SIG-M5 treated with dmso at 0.1 percent for 504 hours (cell line): ENCODE measurements around the gene MICAL2.

ENCODE experiments used
- DNase-seq: peaks from one replicate; lab custom pipeline; 2025; ENCODE audit not compliant: unreplicated experiment; lab: John Stamatoyannopoulos, UW

MICAL2 gene

DNA sequence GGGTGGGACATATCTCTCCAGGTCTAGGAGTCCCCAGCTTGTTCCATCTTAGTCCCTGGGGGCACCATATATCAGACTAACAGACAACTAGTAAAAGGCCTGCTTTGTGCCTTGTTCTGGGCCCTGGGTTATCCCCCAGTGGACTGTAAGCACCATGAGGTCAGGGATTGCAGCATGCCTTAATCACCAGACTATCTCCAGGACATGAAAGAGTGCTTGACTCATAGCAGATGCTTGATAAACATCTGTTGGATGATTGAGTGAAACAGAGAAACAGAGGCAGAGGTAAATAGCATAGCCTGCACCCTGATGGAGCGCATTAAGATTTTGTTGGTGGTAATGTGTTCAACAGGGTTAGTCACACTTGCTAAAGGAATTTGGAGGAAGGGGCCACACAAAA is 94.1 kb downstream of the MICAL2 start:
- no peak for DNase-seq

DNA sequence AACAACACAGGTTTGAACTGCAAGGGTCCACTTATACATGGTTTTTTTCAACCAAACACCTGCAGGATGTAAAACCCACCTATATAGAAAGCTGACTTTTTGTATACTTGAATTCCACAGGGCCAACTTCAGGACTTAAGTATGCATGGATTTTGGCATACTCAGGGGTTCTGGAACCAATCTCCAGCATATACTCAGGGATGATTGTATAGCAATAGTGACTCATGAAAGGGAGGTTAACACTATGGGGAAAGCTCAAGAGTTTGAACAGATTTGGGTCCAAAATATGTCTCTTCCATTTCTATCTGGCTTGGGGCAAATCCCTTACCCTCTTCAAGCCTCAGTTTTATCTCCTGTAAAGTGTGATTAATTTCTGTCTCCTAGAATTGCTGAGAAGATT is 94.9 kb downstream of the MICAL2 start:
- no peak for DNase-seq

DNA sequence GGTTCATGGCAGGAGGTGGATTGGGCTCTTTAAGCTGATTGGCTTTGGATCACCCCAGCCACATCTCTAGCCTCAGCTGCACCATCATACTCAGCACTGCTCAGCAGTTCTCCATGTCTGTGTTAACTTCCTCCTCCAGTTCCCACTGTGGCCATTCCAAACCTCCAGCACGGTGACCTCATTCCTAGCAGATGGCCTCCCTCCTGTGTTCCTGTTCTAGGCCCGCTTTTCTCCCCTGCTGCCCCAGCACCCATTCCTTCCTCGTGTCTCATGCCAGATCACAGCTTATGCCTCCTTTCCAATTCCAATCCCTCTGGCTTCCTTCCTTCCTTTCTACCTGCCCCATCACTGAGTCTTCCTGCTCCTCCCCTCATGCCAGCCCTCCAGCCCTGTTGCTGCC is 96.1 kb downstream of the MICAL2 start:
- DNase-seq = no peak

DNA sequence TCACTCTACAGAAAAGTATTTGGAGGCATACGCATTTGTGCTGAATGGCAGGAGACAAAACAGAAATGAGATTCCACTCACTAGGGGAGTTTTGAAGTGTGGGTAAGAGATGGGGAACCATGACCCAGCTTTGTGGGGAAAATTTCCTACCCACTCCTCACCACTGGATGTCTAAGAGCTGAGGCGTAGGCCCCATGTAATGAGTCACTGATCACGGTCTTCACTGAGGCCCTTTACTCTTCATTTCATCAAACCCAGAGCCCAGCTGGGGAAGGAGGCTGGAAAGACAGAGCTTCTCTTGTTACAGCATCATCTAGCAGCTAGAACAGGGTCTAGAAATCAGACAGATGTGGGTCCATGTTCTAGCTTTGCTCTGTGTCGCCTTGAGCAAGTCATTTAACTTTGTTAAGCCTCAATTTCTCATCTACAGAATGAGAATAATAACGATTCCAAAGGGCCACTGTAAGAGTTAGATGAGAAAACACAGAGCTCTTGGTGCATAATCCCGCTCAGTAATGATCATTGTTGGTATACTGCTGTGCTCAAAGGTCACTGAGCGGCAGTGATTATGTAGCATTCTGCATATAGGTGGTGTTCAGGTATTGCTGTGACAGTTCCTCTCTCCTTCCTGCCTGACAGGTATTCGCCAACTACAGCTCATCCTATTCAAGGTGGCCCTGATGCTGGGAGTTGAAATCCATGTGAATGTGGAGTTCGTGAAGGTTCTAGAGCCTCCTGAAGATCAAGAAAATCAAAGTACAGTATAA is 97.2 kb downstream of the MICAL2 start:
- DNase-seq = no peak

DNA sequence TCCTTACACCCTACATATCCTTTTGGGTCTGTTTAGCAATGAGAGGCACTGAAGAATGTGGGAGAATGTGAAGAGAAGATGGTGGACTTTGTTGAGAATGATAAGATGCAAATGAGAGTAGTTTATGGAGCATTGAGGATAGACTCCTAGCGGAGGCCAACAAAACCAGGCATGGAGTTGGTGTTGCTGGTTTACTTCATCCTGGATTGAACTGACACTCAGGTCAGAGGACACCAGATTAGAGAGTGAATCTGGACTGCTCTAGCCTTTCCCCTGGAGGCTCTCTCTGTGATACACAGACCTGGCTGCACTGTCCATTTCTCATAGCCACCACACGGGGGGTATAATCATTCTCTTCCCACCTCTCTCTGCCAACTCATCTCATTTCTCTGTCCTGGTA is 98.7 kb downstream of the MICAL2 start:
- DNase-seq = no peak

DNA sequence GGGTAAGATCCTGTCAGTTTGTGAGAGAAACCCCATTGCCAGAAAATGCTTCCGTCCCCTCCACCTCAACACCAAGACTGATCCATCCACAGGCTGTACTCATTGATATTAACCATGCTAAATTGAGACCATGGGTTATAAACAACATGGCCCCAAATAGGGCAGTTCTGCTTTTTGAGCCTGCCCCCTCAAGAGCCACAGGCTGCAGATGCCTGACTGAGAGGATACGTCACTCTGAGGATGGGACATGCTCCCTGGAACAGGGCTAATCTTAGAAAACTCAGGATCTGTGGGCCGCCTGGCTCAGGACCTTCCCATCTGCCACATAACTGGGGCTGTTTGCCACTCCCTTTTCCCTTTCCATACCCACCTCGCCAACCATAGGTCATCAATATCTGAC is 99.8 kb downstream of the MICAL2 start:
- no peak for DNase-seq

DNA sequence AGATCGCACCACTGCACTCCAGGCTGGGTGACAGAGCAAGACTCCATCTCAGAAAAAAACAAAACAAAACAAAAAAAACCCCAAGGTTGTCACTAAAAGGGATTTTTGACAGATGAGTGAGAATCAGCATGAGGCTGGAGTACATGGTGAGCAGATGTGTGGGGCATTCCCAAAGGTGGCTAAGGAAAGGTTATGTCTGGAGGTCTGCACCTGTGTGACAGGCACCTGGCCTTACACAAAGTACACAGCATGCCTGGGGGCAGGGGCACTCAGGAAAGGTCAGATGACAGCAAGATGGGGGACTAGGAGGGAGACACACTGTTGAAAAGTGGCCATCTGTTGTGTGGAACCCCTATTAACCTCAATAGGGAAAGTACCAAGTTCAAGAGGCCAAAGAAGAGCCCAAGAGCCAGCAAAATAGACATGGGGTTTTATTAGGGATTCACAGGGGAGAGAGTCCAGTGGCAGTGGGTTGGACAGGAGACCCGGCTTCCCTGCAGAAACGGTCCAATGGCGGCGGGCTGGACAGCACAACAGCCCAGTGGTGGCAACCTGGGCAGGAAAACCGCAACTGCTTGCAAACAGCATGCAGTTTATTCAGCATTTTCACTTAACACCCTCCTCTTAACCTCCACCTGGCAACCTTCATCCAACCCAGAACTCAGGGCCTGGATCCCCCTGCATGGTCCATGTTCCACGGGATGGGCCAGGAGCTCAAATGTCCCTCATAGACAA is 101.1 kb downstream of the MICAL2 start:
- DNase-seq = no peak

DNA sequence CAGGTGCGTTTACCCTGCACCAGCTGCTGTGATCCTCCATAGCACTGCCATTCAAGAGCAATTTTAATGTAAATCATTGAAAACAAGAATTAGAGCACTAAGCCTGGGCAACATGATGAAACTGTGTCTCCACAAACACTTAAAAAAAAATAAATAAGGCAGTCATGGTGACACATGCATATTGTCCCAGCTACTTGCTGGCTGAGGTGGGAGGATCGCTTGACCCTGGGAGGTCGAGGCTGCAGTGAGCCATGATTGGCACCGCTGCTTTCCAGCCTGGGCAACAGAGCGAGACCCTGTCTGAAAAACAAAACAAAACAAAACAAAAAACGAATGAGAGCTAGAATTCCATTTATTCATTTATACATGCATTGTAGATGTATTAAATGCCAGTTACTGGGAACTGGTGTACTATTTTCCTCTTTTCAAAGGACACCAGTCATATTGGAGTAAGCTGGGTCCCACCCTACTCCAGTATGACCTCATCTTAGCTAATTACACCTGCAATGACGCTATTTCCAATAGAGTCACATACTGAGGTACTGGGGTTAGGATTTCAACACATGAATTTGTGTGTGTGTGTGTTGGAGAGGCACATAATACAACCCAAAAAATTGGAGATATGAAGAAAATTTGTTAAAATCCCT is 101.9 kb downstream of the MICAL2 start:
- no peak for DNase-seq

DNA sequence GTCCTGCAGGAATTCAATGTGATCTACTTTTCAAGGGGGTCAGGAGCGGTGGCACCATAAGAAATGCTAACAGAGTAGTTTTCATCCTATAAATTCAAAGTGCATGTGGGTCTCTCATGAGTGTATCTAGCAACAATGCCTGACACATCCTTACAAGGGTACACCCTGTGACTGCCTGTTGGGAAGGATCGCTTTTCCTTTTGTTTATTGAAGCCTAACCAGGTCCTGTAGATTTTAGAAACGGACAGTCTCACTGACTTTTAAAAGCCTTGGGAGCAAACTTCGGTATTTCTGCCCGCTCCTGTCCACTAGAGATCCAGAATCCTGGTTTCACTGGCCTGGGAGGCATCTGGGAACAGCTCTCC is 102.4 kb downstream of the MICAL2 start:
- DNase-seq = no peak

DNA sequence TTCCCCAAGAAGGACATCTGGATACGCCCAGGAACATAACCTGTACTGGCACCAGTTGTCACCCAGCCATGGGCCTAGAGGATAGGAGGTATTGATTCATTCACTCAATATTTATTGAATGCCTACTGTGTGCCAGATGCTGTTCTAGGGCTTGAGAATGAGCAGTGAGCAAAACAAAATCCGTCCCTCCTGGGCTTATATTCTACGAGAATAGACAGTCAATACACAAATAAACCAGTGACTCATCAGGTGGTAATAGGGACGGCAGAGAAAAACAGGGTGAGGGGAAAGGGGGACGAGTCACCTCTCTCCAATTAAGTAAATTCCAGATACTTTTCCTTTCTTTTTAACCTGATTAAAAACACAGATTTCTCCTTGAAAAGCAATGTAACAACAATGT is 103.5 kb downstream of the MICAL2 start:
- no peak for DNase-seq

DNA sequence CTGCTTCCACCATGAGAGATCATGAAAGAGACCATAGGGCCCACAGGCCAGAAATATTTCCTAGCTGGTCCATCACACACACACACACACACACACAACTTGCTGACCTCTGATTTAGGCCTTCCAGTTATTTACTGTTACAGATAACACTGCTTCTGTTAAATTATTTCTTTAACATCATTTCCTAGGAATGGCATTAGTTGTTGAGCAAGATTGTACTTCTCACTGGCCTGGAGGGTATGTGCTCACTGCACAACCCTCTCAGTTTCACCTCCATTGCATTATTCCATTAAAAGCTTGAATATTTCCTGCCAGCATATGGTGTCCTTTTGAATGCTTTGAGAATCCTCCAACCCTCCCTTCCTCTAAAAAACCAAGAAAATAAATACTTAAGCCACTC is 104.4 kb downstream of the MICAL2 start:
- no peak for DNase-seq

DNA sequence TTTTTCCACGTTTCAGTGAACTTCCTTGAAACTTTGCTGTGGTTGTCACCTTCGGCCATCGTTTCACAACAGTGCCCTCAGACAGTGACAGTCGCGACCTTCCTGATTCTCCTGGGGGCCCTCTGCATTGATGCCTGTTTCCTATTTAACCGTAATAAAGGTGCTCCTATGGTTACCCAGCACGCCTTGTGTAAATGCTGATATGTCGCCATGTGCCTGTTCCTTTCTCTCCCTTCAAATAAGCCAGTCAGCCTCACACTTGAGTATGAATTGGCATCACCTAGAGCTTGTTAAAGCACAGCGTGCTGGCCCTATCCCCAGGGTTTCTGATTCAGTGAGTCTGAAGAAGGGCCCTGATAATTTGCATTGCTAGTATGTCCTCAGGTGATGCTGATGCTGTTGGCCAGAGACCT is 104.8 kb downstream of the MICAL2 start:
- no peak for DNase-seq

DNA sequence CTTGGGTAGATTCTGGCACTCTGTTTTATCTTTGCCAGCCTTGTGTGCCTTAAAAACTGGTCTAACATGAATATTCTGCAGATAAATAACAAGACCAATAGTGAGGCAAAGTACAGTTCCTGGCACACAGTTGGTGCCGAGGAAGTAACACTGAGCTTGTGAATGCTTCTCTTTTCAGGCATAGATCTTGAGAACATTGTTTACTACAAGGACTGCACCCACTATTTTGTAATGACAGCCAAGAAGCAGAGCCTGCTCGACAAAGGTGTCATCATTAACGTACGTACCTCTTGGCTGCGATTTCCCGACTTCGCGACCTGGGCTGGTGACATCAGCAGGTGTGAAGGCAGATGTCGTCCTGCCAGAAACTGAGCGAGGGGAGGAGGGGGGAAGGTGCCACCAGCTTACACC is 105.7 kb downstream of the MICAL2 start:
- DNase-seq = no peak

DNA sequence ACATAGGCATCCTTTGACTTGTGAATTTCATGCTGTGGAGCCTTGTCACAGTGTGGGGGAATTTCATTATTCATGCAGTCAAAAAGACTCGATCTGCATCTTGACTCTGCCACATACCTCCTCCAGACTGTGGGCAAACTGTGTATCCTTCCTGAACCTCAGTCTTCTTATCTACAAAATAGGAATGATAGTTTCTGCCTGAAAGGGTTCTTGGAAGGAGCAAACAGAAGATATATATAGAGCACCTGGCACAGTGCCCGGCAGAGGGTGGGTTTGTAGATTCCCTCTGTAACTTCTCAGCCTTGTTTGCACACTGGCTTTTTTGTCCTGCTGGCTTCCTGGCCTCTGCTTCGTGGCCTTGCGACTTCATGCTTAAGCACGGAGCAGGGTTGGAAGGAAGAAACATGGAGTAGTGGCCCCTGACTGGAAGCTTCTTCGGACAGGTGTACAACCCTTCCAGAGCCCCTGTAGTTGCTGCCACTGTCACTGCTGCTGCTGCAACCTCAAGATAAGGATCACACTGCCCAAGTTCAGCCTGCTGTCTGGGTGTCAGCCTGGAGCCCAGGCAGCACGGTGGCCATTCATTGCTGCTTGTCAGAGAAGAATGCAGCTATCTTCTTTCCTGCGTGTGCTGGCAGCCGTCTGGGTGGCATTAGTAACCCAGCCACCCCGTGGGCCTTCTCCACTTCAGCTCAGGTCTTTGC is 106.4 kb downstream of the MICAL2 start:
- DNase-seq = no peak

DNA sequence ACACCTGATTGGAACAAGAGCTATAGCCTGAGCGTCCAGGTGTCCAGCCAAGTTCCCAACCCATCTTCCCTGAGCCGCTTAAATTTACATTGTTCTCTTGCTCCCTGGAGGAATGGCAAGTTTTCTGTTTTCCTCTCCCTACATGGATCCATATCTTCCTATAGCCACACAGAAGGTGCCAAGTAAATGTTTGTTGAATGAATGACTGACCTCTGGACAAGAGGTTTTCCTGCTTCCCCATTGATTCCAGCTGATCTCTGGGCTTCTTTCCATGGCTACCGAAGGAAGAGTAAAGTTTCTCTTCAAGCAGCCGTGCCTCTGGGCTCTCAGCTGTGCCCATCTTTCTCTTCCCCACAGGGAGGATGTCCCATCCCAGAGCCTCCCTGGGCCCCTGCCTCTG is 107.5 kb downstream of the MICAL2 start:
- DNase-seq = no peak

DNA sequence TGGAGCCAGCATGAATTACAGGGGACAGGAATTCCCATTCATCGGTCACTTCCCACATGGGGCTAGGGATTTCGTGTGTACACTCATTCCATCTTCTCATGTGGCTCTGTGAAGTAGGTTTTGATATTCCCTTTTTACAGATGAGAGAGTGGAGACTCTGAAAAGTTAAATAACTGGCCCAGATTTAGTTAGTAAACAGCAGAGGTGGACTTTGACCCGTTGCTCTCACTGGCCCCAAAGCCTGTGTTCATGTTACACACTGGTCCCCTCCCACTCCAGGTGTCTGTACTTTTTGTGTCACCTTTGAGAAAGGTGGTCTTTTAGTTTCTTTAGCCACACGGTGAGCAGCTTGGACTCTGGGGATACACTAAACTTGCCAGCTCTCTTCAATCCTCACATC is 108.5 kb downstream of the MICAL2 start:
- DNase-seq = no peak

DNA sequence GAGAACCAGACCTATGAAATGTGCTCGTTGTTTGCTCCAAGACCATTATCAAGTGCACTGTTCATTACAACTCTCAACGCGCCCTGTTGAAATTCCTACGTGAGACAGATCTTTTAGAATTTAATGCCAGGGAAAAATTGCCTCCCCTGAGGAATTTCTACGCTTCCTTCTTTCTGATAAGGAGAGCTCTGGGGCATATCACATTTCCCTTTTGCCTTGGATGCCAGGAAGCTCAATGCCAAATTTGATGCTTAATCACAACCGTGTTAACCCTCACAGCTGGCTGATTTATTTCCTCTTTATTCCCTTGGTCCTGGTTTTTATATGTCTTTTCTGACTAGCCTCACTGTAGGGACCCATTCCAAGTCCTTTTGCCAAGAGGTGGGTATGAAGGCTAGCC is 109.4 kb downstream of the MICAL2 start:
- no peak for DNase-seq

DNA sequence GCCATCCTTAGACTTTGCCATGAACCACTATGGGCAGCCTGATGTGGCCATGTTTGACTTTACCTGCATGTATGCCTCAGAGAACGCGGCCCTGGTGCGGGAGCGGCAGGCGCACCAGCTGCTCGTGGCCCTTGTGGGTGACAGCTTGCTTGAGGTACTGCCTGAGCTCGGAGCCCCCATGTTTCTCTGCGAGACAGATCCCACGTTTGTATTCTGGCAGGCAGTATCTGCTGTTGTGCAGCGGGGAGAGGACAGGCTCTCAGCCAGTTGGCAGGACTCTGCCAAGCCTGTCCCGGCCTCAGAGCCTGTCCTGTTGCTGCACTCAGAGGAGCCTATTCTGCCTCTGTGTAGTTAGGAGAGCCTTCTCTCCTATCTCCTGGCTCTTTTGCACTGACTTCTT is 109.9 kb downstream of the MICAL2 start:
- no peak for DNase-seq

DNA sequence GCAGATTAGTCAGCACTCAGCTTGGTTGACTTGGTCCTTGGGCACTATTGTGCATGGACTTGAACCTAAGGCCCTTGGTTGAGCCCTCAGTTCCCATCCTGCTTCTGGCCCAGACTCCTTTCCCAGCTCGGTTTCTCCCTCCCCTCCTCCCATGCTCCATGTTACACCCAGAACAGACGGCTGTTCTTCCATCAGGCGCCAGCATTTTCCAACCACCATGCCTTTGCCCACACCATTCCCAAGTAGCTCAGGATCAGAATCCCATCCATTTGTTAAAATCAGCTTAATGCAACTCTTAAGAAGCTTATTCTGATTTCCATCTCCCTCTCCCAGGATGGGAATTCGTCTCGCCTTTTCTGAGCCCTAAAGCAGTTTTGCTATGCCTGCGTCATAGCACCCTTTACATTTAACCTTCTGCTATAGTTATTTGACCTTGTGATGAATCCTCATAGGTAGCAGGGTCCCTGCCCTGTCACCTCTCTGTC is 110.7 kb downstream of the MICAL2 start:
- DNase-seq = no peak

DNA sequence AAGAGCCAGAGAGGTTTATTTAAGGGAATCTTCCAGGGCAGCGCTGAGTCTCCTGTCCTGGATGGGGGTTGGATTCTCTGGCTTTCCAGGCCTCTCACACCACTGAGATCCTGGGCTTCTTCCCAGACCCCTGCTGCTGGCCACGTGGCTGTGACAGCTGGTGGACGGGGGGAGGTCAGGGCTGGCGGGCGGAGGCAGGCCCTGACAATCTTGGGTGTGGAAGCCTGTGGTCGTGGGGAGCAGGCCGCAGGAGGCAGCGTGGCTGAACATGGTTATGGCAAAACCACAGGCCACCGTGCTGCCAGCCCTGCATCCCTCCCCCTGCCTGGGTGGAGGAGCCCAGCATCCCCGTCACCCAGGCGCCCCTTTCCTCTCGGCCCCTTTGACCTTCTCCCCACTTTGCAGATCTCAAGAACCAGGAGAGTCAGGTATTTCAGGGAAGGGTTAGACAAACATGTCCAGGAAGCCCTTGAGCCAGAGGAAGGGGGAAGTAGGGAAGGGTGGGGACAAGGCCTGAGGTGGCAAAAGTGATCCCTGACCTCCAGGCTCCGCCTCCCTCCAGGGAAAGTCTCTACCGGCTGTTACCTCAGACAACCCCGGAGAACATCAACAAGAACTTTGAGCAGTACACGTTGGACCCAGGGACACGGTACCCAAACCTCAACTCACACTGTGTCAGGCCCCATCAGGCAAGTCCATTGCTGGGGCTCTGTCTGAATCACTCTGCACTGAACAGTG is 111.8 kb downstream of the MICAL2 start:
- no peak for DNase-seq
